Transverse colon (tissue), 3 donors: ENCODE results near the gene RARA.

Experiments used
- CTCF ChIP-seq, 5 experiments: fragments of 200-600 bp in 3 of 5; fragments of 450-650 bp in 2 of 5; sonication (generic) in 3 of 5; IDR thresholded peaks; 1 replicate in 2 of 5; 2 replicates in 3 of 5; pipeline ENCODE4 v1.5.1; 2016 to 2017; ENCODE audit warnings: antibody characterized with exemption in 5 of 5, inconsistent platforms in 3 of 5, mild to moderate bottlenecking in 2 of 5, moderate library complexity in 1 of 5
- POLR2A ChIP-seq: fragments of 450-650 bp; IDR thresholded peaks from one replicate; pipeline ENCODE4 v1.6.1; 2016; ENCODE audit warnings: antibody characterized with exemption, mild to moderate bottlenecking, moderate library complexity

- TF ChIP-seq CTCF (IDR thresholded peaks at IDR 0.05) (no peak), POLR2A (no peak)
These were observed 18.3 kb downstream of the RARA start for GRCh38 chr17:40327244-40327729.
